ENCODE measurements around the gene DUS1L.

Gene DUS1L

DNA sequence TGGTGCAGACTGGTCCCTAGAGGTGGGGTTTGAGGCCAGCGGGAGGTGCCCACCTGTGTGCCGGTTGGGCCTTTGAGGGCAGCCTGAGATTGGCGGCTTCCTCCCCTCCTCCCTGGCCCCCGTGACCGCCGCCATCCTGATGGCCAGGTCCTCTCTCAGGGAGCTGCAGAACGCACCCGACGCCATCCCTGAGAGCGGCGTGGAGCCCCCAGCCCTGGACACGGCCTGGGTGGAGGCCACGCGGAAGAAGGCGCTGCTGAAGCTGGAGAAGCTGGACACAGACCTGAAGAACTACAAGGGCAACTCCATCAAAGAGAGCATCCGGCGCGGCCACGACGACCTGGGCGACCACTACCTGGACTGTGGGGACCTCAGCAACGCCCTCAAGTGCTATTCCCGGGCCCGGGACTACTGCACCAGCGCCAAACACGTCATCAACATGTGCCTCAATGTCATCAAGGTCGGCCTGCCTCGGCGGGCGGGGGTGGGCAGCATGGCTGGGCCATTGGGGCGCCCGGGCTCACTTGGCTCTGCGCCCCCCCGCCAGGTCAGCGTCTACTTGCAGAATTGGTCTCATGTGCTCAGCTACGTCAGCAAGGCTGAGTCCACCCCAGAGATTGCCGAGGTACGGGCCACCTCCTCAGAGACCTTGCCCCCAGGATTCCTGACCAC lies 11.1 kb downstream of the DUS1L start:
- peaks cover 29% of the 10 kb centered on the region for H3K36me3 ChIP-seq (ENCODE audit: control insufficient read depth, insufficient read depth, low read length)
- TF ChIP-seq, protein P1, sequence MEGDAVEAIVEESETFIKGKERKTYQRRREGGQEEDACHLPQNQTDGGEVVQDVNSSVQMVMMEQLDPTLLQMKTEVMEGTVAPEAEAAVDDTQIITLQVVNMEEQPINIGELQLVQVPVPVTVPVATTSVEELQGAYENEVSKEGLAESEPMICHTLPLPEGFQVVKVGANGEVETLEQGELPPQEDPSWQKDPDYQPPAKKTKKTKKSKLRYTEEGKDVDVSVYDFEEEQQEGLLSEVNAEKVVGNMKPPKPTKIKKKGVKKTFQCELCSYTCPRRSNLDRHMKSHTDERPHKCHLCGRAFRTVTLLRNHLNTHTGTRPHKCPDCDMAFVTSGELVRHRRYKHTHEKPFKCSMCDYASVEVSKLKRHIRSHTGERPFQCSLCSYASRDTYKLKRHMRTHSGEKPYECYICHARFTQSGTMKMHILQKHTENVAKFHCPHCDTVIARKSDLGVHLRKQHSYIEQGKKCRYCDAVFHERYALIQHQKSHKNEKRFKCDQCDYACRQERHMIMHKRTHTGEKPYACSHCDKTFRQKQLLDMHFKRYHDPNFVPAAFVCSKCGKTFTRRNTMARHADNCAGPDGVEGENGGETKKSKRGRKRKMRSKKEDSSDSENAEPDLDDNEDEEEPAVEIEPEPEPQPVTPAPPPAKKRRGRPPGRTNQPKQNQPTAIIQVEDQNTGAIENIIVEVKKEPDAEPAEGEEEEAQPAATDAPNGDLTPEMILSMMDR (IDR thresholded peaks at IDR 0.05; ENCODE audit: insufficient read depth, low read length, poor library complexity, severe bottlenecking), result no peak
- H3K27me3 ChIP-seq (replicated peaks; ENCODE audit: control insufficient read depth, insufficient read depth, low read length), result no peaks in the 10 kb centered on the region
- peak; percentile 13 for DNase-seq (ENCODE audit: extremely low read depth, insufficient read length)
- no peak overlapping the region for H3K4me3 ChIP-seq (replicated peaks; ENCODE audit: low read depth, low read length)

DNA sequence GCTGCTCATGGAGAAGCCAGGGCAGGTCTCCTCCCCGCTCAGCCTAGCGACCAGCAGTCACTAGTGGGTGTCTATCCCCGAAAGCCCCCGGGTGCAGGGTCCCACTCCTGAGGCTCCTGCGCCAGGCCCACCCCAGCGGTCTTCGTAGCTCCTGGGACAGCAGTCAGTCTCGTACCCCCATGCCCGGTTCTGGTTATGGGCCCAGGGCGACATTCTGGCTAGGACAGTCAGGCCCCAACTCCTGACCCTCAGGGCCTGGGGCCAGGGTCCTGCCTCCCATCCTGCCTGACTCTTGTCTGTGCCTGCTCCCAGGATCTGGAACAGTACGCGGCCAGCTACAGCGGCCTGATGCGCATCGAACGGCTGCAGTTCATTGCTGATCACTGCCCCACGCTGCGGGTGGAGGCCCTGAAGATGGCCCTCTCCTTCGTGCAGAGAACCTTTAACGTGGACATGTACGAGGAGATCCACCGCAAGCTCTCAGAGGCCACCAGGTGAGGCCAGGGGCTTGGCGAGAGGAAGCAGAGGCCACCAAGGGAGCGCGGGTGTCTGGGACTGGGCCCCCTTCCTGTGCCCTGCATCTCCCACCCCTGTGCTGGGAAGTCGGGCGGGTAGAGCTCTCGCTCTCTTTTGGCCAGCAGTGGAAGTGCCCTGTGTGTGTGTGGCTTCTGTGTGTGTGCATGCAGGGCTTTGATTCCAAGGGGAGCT lies 11.9 kb downstream of the DUS1L start:
- H3K4me3 ChIP-seq (replicated peaks; ENCODE audit: low read depth, low read length), result no peak overlapping the region
- TF ChIP-seq, protein P1 (IDR thresholded peaks at IDR 0.05; ENCODE audit: insufficient read depth, low read length, poor library complexity, severe bottlenecking), result no peak
- peak; percentile 5 for DNase-seq (ENCODE audit: extremely low read depth, insufficient read length)
- no peaks in the 10 kb centered on the region for H3K27me3 ChIP-seq (replicated peaks; ENCODE audit: control insufficient read depth, insufficient read depth, low read length)
- H3K36me3 ChIP-seq (ENCODE audit: control insufficient read depth, insufficient read depth, low read length), result peaks cover 27% of the 10 kb centered on the region

DNA sequence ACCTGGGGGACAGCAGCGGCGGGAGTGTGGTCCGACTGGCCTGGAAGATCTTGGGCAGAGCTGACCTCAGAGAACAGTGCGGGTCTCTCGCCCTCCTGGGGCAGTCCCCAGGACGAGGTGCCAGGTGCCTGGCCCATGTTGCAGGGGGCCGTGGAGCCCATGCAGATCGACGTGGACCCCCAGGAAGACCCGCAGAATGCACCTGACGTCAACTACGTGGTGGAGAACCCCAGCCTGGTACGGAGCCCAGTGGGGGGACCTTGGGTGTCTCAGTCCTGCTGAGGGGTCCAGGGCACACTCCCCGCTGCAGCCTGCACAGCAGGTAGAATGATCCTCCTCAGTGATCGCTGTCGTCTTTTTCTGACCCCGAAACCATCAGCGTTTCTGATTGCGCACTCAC lies 12.5 kb downstream of the DUS1L start:
- TF ChIP-seq, protein P1 (IDR thresholded peaks at IDR 0.05; ENCODE audit: insufficient read depth, low read length, poor library complexity, severe bottlenecking), result no peak
- DNase-seq (ENCODE audit: extremely low read depth, insufficient read length), result peak; percentile 13
- peaks cover 26% of the 10 kb centered on the region for H3K36me3 ChIP-seq (ENCODE audit: control insufficient read depth, insufficient read depth, low read length)
- H3K4me3 ChIP-seq (replicated peaks; ENCODE audit: low read depth, low read length), result peak overlapping the region; percentile 89
- no peaks in the 10 kb centered on the region for H3K27me3 ChIP-seq (replicated peaks; ENCODE audit: control insufficient read depth, insufficient read depth, low read length)

DNA sequence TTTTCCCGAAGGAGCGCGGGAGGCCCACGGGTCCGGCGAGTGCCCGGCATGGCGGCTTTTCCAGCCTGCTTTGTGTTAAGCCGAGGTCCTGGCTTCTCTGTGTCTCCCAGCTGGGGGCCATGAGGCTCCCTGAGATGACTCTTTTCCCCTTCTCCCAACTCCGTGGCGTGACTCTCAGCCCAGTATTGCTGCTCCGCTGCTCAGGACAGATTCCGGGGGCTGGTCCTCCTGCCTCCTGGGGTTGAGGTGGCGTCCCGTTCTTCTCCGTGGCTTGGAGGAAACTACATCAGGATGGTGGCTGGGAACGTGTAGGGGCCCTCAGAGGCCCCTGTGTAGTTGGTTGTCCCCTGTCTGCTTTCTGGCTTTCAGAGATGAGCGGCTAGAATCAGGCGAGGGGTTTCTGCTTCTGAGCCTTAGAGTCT lies 13.0 kb downstream of the DUS1L start:
- H3K36me3 ChIP-seq (ENCODE audit: control insufficient read depth, insufficient read depth, low read length), result peaks cover 26% of the 10 kb centered on the region

DNA sequence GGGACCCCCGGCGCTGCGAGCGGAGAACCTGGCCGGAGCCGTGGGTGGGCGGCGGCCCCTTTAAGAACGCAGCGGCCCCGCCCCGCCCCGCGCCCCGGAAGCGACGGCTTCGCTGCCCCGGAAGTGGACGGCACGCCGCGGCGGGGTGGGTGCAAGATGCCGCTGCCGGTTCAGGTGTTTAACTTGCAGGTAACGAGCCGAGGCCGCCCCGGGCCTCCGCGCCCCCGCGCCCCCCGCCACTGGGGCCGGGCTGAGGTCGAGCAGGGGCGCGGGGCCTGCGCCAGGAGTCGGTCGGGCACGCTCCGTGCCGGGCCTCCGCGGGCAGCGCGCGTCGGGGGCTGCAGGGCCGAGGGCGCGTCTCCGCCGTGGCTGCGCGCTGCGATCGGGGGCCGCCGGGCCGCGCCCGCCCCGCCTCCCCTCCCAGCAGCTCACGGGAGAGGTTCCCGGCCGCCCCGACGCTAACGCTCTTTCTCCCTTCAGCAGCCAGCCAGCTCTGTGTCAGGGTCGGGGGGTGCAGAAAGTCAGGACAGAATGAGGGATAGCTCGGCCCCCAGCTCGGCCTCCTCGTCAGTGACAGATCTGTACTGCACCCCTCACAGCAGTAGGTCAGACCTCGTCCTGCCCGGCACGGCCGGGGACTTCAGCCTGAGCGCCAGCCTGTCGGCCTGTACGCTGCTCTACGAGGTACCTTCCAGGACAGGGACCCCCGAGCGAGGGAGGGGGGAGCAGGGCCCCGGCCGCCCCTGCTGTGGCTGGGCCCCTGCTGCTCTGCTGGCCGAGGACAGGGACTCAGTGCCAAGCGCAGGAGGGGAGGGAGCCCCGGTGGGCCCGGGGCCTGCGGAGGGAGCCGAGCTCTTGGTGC lies 13.6 kb downstream of the DUS1L start, which contains the start of the genes GPS1 and RFNG:
GPS1 (plus strand) TSS at position 123 of the 862 bp plus-strand sequence; CDS start at position 157, 34 bp downstream.
RFNG (minus strand) TSS at position 36 of the 862 bp plus-strand sequence. CDS start 45 bp downstream, outside the sequence.
- peaks cover 21% of the 10 kb centered on the region for H3K36me3 ChIP-seq (ENCODE audit: control insufficient read depth, insufficient read depth, low read length)
- TF ChIP-seq, protein P1 (IDR thresholded peaks at IDR 0.05; ENCODE audit: insufficient read depth, low read length, poor library complexity, severe bottlenecking), result no peak
- DNase-seq (ENCODE audit: extremely low read depth, insufficient read length), result peak; percentile 81
- H3K27me3 ChIP-seq (replicated peaks; ENCODE audit: control insufficient read depth, insufficient read depth, low read length), result no peaks in the 10 kb centered on the region
- H3K4me3 ChIP-seq (replicated peaks; ENCODE audit: low read depth, low read length), result peak within 1 kb of the TSS; percentile 89

More for the DNA sequence above, 13.0 kb downstream of the DUS1L start:
- TF ChIP-seq, protein P1 (IDR thresholded peaks at IDR 0.05; ENCODE audit: insufficient read depth, low read length, poor library complexity, severe bottlenecking), result no peak
- Histone ChIP-seq H3K27me3 (replicated peaks; ENCODE audit: control insufficient read depth, insufficient read depth, low read length) (no peaks in the 10 kb centered on the region), H3K4me3 (replicated peaks; ENCODE audit: low read depth, low read length) (peak overlapping the region; percentile 89)
- DNase-seq (ENCODE audit: extremely low read depth, insufficient read length), result no peak

Measured in GM06990 (cell line).